HG03460 (cell line): ENCODE measurements around the gene SHC3.

Source experiments
- ATAC-seq: cut with Tn5 transposase; IDR thresholded peaks from one replicate; pipeline ENCODE4 v1.9.1; 2021; ENCODE audit not compliant: unreplicated experiment

The SHC3 gene

GRCh38 chr9:88990041-88990728, 188.4 kb downstream of the SHC3 start:
- ATAC-seq = no peak

GRCh38 chr9:88988796-88989641, 189.6 kb downstream of the SHC3 start:
- no peak for ATAC-seq

- ATAC-seq = no peak
These were observed 191.0 kb downstream of the SHC3 start for GRCh38 chr9:88987661-88988060.

GRCh38 chr9:88986776-88987175, 191.8 kb downstream of the SHC3 start:
- no peak for ATAC-seq

GRCh38 chr9:88985616-88986015, 193.0 kb downstream of the SHC3 start:
- no peak for ATAC-seq

GRCh38 chr9:88984543-88984883, 194.1 kb downstream of the SHC3 start:
- ATAC-seq = no peak

GRCh38 chr9:88983865-88984542, 194.6 kb downstream of the SHC3 start:
- no peak for ATAC-seq

- ATAC-seq = no peak
These were observed 197.8 kb downstream of the SHC3 start for GRCh38 chr9:88980740-88981203.

GRCh38 chr9:88979791-88980190, 198.8 kb downstream of the SHC3 start:
- no peak for ATAC-seq

GRCh38 chr9:88979021-88979420, 199.6 kb downstream of the SHC3 start:
- ATAC-seq = no peak

GRCh38 chr9:88978034-88978433, 200.6 kb downstream of the SHC3 start:
- no peak for ATAC-seq

- ATAC-seq = no peak
These were observed 201.7 kb downstream of the SHC3 start for GRCh38 chr9:88976890-88977257.

GRCh38 chr9:88975966-88976889, 202.4 kb downstream of the SHC3 start:
- no peak for ATAC-seq

GRCh38 chr9:88974641-88975040, 204.0 kb downstream of the SHC3 start:
- no peak for ATAC-seq

- ATAC-seq = no peak
These were observed 205.2 kb downstream of the SHC3 start for GRCh38 chr9:88973281-88974045.

- ATAC-seq = no peak
These were observed 206.2 kb downstream of the SHC3 start for GRCh38 chr9:88972401-88972800.

- ATAC-seq = no peak
These were observed 207.3 kb downstream of the SHC3 start for GRCh38 chr9:88971131-88971960.

- no peak for ATAC-seq
These were observed 208.8 kb downstream of the SHC3 start for GRCh38 chr9:88969646-88970373.

GRCh38 chr9:88968799-88969198, 209.8 kb downstream of the SHC3 start:
- ATAC-seq = no peak
